ENCODE measurements around the gene TANGO6.

The TANGO6 gene

DNA sequence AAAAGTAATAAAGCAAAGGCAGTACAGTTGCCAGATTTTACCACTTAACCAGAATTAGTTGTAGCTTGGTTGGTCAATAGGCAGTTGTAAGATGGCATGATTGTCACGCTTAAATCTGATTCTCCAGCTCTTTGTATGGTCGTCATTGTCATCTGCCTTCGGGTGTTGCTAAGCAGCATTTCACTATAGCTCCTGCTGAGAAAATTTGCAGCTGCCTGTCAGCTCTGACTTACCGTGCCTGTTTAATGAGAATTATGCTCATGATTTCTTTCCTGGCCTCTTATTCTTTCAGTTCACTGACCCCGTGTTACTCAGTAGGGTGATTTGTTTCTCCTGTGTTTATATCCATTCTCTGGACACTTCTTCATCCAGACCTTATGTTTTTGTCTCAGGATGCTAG is 66.7 kb downstream of the TANGO6 start:
- Histone ChIP-seq H3K27me3 (ENCODE audit: insufficient read depth, low read length, poor library complexity) (no peaks in the 10 kb centered on the region), H3K9ac (ENCODE audit: low read depth, low read length) (no peak overlapping the region), H3K4me3 (ENCODE audit: low read depth in 1 of 2, low read length in 2 of 2) (no peak overlapping the region), H2AFZ (ENCODE audit: low read depth, low read length) (no peak overlapping the region), H3K4me1 (ENCODE audit: insufficient read depth, low read length) (no peaks in the 10 kb centered on the region), H3K4me2 (ENCODE audit: insufficient read depth, low read length) (no peak overlapping the region), H3K36me3 (ENCODE audit: insufficient read depth, low read length) (peaks cover 32% of the 10 kb centered on the region; the same call in 1 of the 2 replicates), H3K79me2 (ENCODE audit: insufficient read depth, low read length) (no peaks in the 10 kb centered on the region), H4K20me1 (ENCODE audit: insufficient read depth, low read length) (no peaks in the 10 kb centered on the region), H3K9me3 (ENCODE audit: insufficient read depth, low read length, severe bottlenecking) (no peaks in the 10 kb centered on the region), H3K27ac (ENCODE audit: low read length) (no peak overlapping the region)
- no peak for ATAC-seq (ENCODE audit: insufficient read depth, low read depth)
- TF ChIP-seq, protein P1, sequence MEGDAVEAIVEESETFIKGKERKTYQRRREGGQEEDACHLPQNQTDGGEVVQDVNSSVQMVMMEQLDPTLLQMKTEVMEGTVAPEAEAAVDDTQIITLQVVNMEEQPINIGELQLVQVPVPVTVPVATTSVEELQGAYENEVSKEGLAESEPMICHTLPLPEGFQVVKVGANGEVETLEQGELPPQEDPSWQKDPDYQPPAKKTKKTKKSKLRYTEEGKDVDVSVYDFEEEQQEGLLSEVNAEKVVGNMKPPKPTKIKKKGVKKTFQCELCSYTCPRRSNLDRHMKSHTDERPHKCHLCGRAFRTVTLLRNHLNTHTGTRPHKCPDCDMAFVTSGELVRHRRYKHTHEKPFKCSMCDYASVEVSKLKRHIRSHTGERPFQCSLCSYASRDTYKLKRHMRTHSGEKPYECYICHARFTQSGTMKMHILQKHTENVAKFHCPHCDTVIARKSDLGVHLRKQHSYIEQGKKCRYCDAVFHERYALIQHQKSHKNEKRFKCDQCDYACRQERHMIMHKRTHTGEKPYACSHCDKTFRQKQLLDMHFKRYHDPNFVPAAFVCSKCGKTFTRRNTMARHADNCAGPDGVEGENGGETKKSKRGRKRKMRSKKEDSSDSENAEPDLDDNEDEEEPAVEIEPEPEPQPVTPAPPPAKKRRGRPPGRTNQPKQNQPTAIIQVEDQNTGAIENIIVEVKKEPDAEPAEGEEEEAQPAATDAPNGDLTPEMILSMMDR (IDR thresholded peaks at IDR 0.05; ENCODE audit: borderline replicate concordance, extremely low read depth, low read length, poor library complexity, severe bottlenecking): no peak
- no peak for TF ChIP-seq EZH2 (IDR thresholded peaks at IDR 0.05; ENCODE audit: borderline replicate concordance, low read depth, low read length, severe bottlenecking)
- DNase-seq: no peak

DNA sequence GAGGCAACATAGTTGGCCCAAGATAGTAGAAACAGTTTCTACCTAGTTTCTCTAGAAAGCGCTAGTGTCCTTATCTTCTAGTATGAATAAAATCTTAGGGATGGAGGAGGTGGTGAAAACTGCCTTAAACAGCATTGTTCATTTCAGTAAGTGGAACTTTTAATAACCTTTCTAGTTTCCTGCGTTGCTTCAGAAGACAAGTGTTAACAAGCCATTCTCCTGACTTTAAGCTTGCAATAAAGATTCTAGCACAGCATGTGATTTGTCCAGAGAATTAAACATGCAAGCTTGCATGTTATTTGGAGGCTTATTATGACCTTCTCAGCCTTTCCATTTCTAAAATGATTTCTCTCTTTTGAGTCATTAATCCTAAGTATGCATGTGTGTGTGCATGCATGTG is 72.3 kb downstream of the TANGO6 start:
- Histone ChIP-seq H3K36me3 (ENCODE audit: insufficient read depth, low read length) (peaks cover 11% of the 10 kb centered on the region; the same call in 1 of the 2 replicates), H4K20me1 (ENCODE audit: insufficient read depth, low read length) (no peaks in the 10 kb centered on the region), H3K9me3 (ENCODE audit: insufficient read depth, low read length, severe bottlenecking) (no peaks in the 10 kb centered on the region), H3K27me3 (ENCODE audit: insufficient read depth, low read length, poor library complexity) (no peaks in the 10 kb centered on the region), H2AFZ (ENCODE audit: low read depth, low read length) (no peak overlapping the region), H3K4me1 (ENCODE audit: insufficient read depth, low read length) (no peaks in the 10 kb centered on the region), H3K79me2 (ENCODE audit: insufficient read depth, low read length) (no peaks in the 10 kb centered on the region), H3K4me2 (ENCODE audit: insufficient read depth, low read length) (no peak overlapping the region), H3K9ac (ENCODE audit: low read depth, low read length) (no peak overlapping the region), H3K4me3 (ENCODE audit: low read depth in 1 of 2, low read length in 2 of 2) (no peak overlapping the region), H3K27ac (ENCODE audit: low read length) (no peak overlapping the region)
- no peak for DNase-seq
- no peak for ATAC-seq (ENCODE audit: insufficient read depth, low read depth)
- no peak for TF ChIP-seq EZH2 (IDR thresholded peaks at IDR 0.05; ENCODE audit: borderline replicate concordance, low read depth, low read length, severe bottlenecking)
- TF ChIP-seq, protein P1 (IDR thresholded peaks at IDR 0.05; ENCODE audit: borderline replicate concordance, extremely low read depth, low read length, poor library complexity, severe bottlenecking): no peak

DNA sequence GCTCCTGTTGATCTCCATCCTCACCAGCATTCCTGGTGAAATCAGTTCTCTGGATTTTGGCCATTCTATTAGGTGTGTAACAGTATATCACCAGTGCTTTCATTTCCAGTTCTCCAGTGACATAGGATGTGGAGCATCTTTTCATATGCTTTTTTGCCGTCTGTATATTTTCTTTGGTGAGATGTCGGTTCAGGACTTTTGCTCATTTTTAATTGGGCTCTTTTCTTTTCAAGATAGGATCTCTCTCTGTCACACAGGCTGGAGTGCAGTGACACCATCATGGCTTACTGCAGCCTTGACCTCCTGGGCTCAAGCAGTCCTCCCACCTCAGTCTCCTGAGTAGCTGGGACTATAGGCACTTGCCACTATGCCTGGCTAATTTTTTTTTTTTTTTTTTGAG is 74.2 kb downstream of the TANGO6 start:
- Histone ChIP-seq H4K20me1 (ENCODE audit: insufficient read depth, low read length) (no peaks in the 10 kb centered on the region), H3K4me2 (ENCODE audit: insufficient read depth, low read length) (no peak overlapping the region), H2AFZ (ENCODE audit: low read depth, low read length) (no peak overlapping the region), H3K27me3 (ENCODE audit: insufficient read depth, low read length, poor library complexity) (no peaks in the 10 kb centered on the region), H3K36me3 (ENCODE audit: insufficient read depth, low read length) (peaks cover 9% of the 10 kb centered on the region; the same call in 1 of the 2 replicates), H3K9me3 (ENCODE audit: insufficient read depth, low read length, severe bottlenecking) (no peaks in the 10 kb centered on the region), H3K9ac (ENCODE audit: low read depth, low read length) (no peak overlapping the region), H3K79me2 (ENCODE audit: insufficient read depth, low read length) (no peaks in the 10 kb centered on the region), H3K4me3 (ENCODE audit: low read depth in 1 of 2, low read length in 2 of 2) (no peak overlapping the region), H3K4me1 (ENCODE audit: insufficient read depth, low read length) (no peaks in the 10 kb centered on the region), H3K27ac (ENCODE audit: low read length) (no peak overlapping the region)
- DNase-seq (no peak), ATAC-seq (ENCODE audit: insufficient read depth, low read depth) (no peak)
- TF ChIP-seq, protein P1 (IDR thresholded peaks at IDR 0.05; ENCODE audit: borderline replicate concordance, extremely low read depth, low read length, poor library complexity, severe bottlenecking): no peak
- no peak for TF ChIP-seq EZH2 (IDR thresholded peaks at IDR 0.05; ENCODE audit: borderline replicate concordance, low read depth, low read length, severe bottlenecking)

DNA sequence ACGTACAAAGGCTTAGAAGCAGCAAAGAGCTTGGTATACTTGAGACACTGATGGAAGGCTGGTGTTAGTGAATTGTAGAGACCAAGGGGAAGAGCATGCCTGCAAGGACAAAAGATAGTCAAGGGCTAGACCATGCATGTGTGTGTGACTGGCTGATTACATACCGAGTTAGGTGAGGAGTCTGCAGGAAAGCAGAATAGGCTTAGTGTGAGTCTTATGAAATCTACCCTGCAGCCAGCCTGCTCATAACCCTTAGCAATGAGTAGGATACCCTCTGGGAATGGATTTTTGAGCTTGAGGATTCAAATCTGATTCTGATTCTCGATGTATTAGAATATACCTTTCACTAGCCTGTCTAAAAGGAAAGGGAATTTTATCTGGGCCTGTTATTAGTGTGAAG is 77.0 kb downstream of the TANGO6 start:
- TF ChIP-seq EZH2 (IDR thresholded peaks at IDR 0.05; ENCODE audit: borderline replicate concordance, low read depth, low read length, severe bottlenecking): no peak
- TF ChIP-seq, protein P1 (IDR thresholded peaks at IDR 0.05; ENCODE audit: borderline replicate concordance, extremely low read depth, low read length, poor library complexity, severe bottlenecking): no peak

More for the DNA sequence above, 77.0 kb downstream of the TANGO6 start:
- no peaks in the 10 kb centered on the region for H3K79me2 ChIP-seq (ENCODE audit: insufficient read depth, low read length)
- ATAC-seq (ENCODE audit: insufficient read depth, low read depth) (no peak), DNase-seq (no peak)
- H3K4me1 ChIP-seq (ENCODE audit: insufficient read depth, low read length): no peaks in the 10 kb centered on the region
- peaks cover 8% of the 10 kb centered on the region; the same call in 1 of the 2 replicates for H3K36me3 ChIP-seq (ENCODE audit: insufficient read depth, low read length)
- H4K20me1 ChIP-seq (ENCODE audit: insufficient read depth, low read length): no peaks in the 10 kb centered on the region
- H3K4me3 ChIP-seq (ENCODE audit: low read depth in 1 of 2, low read length in 2 of 2): no peak overlapping the region
- H3K9me3 ChIP-seq (ENCODE audit: insufficient read depth, low read length, severe bottlenecking): no peaks in the 10 kb centered on the region
- H3K4me2 ChIP-seq (ENCODE audit: insufficient read depth, low read length): no peak overlapping the region
- H2AFZ ChIP-seq (ENCODE audit: low read depth, low read length): no peak overlapping the region
- H3K27me3 ChIP-seq (ENCODE audit: insufficient read depth, low read length, poor library complexity): no peaks in the 10 kb centered on the region
- H3K27ac ChIP-seq (ENCODE audit: low read length): no peak overlapping the region
- no peak overlapping the region for H3K9ac ChIP-seq (ENCODE audit: low read depth, low read length)

Measured in DND-41 (cell line).